Nephron (organoid): ENCODE results near the gene KLHL3.

Experiments
- H3K27ac Mint-ChIP-seq, 3 experiments: 2 replicates each; pipeline ENCODE4 v1.8.0; 2020; ENCODE audit warnings: mixed read lengths in 3 of 3, mild to moderate bottlenecking in 2 of 3, moderate library complexity in 1 of 3
- H3K27me3 Mint-ChIP-seq: 2 replicates; pipeline ENCODE4 v1.8.0; 2021; ENCODE audit warnings: low read depth, mild to moderate bottlenecking, moderate library complexity, mixed read lengths
- H3K36me3 Mint-ChIP-seq: 2 replicates; pipeline ENCODE4 v1.8.0; 2020; ENCODE audit warnings: low read depth, mixed read lengths
- H3K4me1 Mint-ChIP-seq: 2 replicates; pipeline ENCODE4 v1.8.0; 2020; ENCODE audit warnings: mixed read lengths
- H3K4me3 Mint-ChIP-seq, 3 experiments: 2 replicates each; pipeline ENCODE4 v1.8.0; 2020; ENCODE audit warnings: mild to moderate bottlenecking in 3 of 3, mixed read lengths in 3 of 3, moderate library complexity in 2 of 3
- H3K9me3 Mint-ChIP-seq: 2 replicates; pipeline ENCODE4 v1.8.0; 2020; ENCODE audit warnings: mixed read lengths
- CTCF ChIP-seq, 3 experiments: fragments of 200-600 bp; sonication (generic); IDR thresholded peaks; one replicate each; pipeline ENCODE4 v1.5.0; 2021; ENCODE audit warnings: antibody characterized with exemption in 3 of 3; ENCODE audit not compliant: unreplicated experiment in 3 of 3

Gene KLHL3

GRCh38 chr5:137573376-137573775 lies 162.5 kb downstream of the KLHL3 start:
- no peaks in the 10 kb centered on the region for H3K9me3 Mint-ChIP-seq
- H3K4me3 Mint-ChIP-seq = no peak overlapping the region
- TF ChIP-seq CTCF (IDR thresholded peaks at IDR 0.05; ENCODE audit: unreplicated experiment in 3 of 3) = no peak
- H3K36me3 Mint-ChIP-seq = no peaks in the 10 kb centered on the region
- peak overlapping the region in 1 of 3 experiments; percentile 45 for H3K27ac Mint-ChIP-seq
- peaks cover 10% of the 10 kb centered on the region for H3K27me3 Mint-ChIP-seq
- H3K4me1 Mint-ChIP-seq = peaks cover 16% of the 10 kb centered on the region

DNA sequence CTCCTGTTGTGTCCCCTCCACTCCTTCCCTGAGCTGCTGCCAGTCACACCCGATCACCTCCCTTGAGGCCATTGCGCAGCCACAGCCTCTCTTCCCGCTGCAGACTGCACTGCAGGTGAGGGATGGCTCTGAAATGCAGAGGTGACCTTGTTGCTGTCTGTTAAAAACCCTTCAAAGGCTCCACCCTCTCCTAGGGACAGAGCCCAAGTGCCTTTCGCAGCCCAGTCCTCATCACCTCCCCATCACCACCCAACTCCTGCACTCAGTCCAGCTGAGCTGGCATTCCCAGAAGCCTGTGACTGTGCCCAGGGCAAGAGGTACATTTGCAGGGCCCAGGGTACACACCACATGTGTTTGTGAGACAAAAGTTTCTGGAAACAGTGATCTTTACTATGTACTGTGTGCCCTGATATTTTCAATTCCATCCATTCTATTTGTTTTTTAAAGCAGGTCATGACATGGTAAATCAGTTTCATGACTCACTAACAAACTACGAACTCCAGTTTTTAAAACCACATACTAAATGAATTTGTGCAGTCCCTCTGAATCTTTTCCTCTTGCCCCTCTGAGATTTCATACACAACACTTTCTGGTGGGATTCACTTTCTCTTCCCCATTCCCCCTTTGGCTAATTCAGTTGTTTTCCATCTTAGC lies 163.7 kb downstream of the KLHL3 start:
- Mint-ChIP-seq H3K4me3 (no peak overlapping the region), H3K27ac (no peak overlapping the region), H3K9me3 (no peaks in the 10 kb centered on the region), H3K27me3 (peaks cover 10% of the 10 kb centered on the region), H3K4me1 (peaks cover 27% of the 10 kb centered on the region), H3K36me3 (no peaks in the 10 kb centered on the region)
- TF ChIP-seq CTCF (IDR thresholded peaks at IDR 0.05; ENCODE audit: unreplicated experiment in 3 of 3) = no peak

GRCh38 chr5:137570070-137570469 lies 165.8 kb downstream of the KLHL3 start:
- TF ChIP-seq CTCF (IDR thresholded peaks at IDR 0.05; ENCODE audit: unreplicated experiment in 3 of 3) = no peak
- no peak overlapping the region for H3K27ac Mint-ChIP-seq
- peaks cover 40% of the 10 kb centered on the region for H3K4me1 Mint-ChIP-seq
- H3K27me3 Mint-ChIP-seq = peaks cover 10% of the 10 kb centered on the region
- H3K36me3 Mint-ChIP-seq = no peaks in the 10 kb centered on the region
- H3K9me3 Mint-ChIP-seq = no peaks in the 10 kb centered on the region
- no peak overlapping the region for H3K4me3 Mint-ChIP-seq
